ENCODE data around the gene TMEM258.
A peak's percentile ranks its signal among the peaks of the same experiment; 100 is the strongest.

The TMEM258 gene

GRCh38 chr11:61820174-61820573, 27.8 kb upstream of the TMEM258 start:
- no peak for TF ChIP-seq TAF1 (IDR thresholded peaks at IDR 0.05; ENCODE audit: low read depth)
- TF ChIP-seq REST (IDR thresholded peaks at IDR 0.05; ENCODE audit: low read depth) = no peak
- TF ChIP-seq TEAD4 (IDR thresholded peaks at IDR 0.05) = no peak
- no peak for TF ChIP-seq EGR1 (IDR thresholded peaks at IDR 0.05)
- no peak for TF ChIP-seq NFIC (IDR thresholded peaks at IDR 0.05)
- TF ChIP-seq MAX (IDR thresholded peaks at IDR 0.05) = no peak
- TF ChIP-seq TCF12 (IDR thresholded peaks at IDR 0.05; ENCODE audit: low read depth) = no peak
- TF ChIP-seq USF1 (IDR thresholded peaks at IDR 0.05) = no peak
- no peak for TF ChIP-seq CREB1 (IDR thresholded peaks at IDR 0.05; ENCODE audit: low read depth)

GRCh38 chr11:61817471-61818202, 25.2 kb upstream of the TMEM258 start:
- no peak for TF ChIP-seq MAX (IDR thresholded peaks at IDR 0.05)
- no peak for TF ChIP-seq EGR1 (IDR thresholded peaks at IDR 0.05)
- no peak for TF ChIP-seq EP300 (IDR thresholded peaks at IDR 0.05; ENCODE audit: borderline replicate concordance)
- no peak for TF ChIP-seq USF1 (IDR thresholded peaks at IDR 0.05)
- TF ChIP-seq CEBPB (IDR thresholded peaks at IDR 0.05) = no peak
- TF ChIP-seq RAD21 (IDR thresholded peaks at IDR 0.05; ENCODE audit: low read depth) = no peak
- no peak for TF ChIP-seq CREB1 (IDR thresholded peaks at IDR 0.05; ENCODE audit: low read depth)

GRCh38 chr11:61816736-61817455, 24.5 kb upstream of the TMEM258 start, which contains the start of gene FADS1:
FADS1 (minus strand) TSS chr11:61817003; CDS start chr11:61816929, 74 bp downstream.
- TF ChIP-seq YY1 (IDR thresholded peaks at IDR 0.05; ENCODE audit: low read depth) (no peak), USF1 (IDR thresholded peaks at IDR 0.05) (peak; percentile 20; the same call in 1 of the 2 replicates), CREB1 (IDR thresholded peaks at IDR 0.05; ENCODE audit: low read depth) (peak; percentile 55), NFIC (IDR thresholded peaks at IDR 0.05) (peak; percentile 69), MAX (IDR thresholded peaks at IDR 0.05) (peak; percentile 93), TEAD4 (IDR thresholded peaks at IDR 0.05) (no peak), TAF1 (IDR thresholded peaks at IDR 0.05; ENCODE audit: low read depth) (peak; percentile 32; the same call in 1 of the 2 replicates), TCF12 (IDR thresholded peaks at IDR 0.05; ENCODE audit: low read depth) (peak; percentile 61; the same call in 1 of the 2 replicates), CEBPB (IDR thresholded peaks at IDR 0.05) (peak; percentile 91), RAD21 (IDR thresholded peaks at IDR 0.05; ENCODE audit: low read depth) (peak; percentile 21; the same call in 1 of the 2 replicates)

- TF ChIP-seq USF1 (IDR thresholded peaks at IDR 0.05) (0 out of 2 replicates have a peak, but pooled peaks have one; percentile 10), TEAD4 (IDR thresholded peaks at IDR 0.05) (0 out of 2 replicates have a peak, but pooled peaks have one; percentile 5), REST (IDR thresholded peaks at IDR 0.05; ENCODE audit: low read depth) (no peak), EP300 (IDR thresholded peaks at IDR 0.05; ENCODE audit: borderline replicate concordance) (no peak), ZBTB7A (IDR thresholded peaks at IDR 0.05; ENCODE audit: low read depth) (no peak; the same call in 1 of the 2 replicates), MAX (IDR thresholded peaks at IDR 0.05) (no peak; the same call in 1 of the 2 replicates)
These were observed 23.7 kb upstream of the TMEM258 start for GRCh38 chr11:61815790-61816735.

All from Ishikawa (cell line).